NCI-H2227 (cell line): Measurements from ENCODE around the gene NRP1.
"Not testable (repeated sequence)": the region's sequence is repeated elsewhere in the genome, so short reads cannot be mapped to it uniquely, and the experiment has no call there.

Experiments
- DNase-seq: peaks from one replicate; lab custom pipeline; 2025; ENCODE audit not compliant: unreplicated experiment; lab: John Stamatoyannopoulos, UW

NRP1 gene

DNA sequence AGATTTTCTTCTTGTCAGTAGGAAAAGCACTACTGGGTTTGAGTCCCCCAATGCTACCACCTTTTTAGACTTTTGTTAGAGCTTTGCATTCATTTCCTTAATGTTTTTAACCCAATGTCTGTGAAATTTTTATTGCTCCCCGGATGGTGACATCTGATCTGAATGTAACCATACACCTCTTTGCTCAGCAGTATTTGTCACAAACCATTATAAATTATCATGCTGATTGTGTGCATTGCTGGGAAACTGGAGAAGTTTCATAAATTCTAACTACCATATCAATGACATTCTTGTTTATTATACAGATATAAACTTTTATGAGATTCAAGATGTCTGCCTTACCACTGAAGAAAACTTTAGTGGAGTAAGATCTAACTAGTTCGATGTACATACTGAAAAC, 8.5 kb downstream of the NRP1 start:
- DNase-seq = no peak

DNA sequence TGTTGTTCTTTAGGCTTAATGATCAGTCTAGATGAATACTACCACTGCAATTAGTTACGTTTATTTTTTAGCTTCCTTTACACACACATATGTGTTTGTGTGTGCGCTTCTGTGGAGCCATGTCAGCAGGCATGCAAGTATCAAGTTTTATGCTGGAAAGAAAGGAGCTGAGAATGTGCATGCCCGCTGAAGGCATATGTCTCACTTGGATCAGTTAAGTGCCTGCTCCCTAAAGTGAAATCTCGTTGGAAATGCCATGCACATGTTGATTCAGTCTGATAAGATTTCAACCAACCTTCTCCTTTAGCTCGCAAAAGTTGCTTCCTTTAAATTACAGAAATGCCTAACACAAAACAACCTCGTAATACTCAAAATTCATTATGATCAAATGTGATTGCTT, 10.7 kb downstream of the NRP1 start:
- no peak for DNase-seq

DNA sequence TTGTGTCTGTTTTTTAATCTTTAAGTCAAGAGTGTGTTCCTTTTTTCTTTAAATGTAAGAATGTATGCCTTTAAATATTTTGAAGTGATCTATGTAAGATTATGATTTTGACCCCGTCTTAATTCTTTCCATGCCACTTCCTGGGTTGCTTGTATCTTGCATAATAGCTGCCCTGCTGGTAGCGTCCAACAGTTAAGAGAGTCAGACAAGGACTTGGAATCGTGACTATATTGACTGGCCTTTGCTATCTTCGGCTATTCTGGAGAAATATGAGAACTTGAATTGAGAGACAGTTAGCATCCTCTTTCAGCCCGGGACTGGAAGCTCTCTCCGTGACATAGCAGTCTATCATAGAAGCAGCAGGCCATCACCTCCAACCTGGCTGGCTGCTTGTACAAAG, 13.0 kb downstream of the NRP1 start:
- DNase-seq = no peak

DNA sequence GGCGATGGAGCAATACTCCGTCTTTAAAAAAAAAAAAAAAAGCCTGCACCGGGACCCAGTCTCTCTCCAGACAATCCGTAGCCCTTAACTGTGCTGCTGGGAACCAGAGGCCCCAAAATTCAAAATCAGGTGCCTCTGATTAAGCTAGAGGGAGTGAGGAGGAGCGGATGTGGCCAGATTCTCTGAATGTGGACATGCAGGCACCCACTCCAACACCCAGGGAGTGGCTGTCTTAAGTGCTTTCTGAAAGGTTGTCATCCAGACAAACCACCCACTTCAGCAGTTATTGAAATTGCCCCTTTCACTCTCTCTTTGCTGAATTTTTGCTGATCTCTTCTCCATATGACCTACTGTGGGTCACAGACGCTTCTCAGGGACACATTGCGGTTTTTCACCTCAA, 14.2 kb downstream of the NRP1 start:
- no peak for DNase-seq

DNA sequence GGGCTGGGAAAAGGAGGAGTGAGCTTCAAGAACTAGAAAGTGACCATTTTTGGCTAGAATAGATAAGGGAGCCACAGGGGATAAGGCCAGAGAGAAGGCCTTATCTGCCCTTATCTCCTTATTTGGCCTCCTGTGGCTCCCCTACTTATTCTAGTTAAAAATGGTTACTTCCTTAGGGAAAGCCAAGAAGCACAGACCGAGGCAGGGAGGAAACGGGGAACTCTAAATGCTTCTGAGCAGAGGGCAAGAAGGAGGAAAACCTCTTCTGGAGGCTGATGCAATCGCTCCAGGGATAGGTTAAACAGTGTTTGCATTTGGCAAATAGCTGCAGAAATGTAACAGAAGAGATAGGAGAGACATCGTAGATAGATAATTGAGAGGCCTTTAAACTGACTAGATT, 18.6 kb downstream of the NRP1 start:
- DNase-seq = no peak

DNA sequence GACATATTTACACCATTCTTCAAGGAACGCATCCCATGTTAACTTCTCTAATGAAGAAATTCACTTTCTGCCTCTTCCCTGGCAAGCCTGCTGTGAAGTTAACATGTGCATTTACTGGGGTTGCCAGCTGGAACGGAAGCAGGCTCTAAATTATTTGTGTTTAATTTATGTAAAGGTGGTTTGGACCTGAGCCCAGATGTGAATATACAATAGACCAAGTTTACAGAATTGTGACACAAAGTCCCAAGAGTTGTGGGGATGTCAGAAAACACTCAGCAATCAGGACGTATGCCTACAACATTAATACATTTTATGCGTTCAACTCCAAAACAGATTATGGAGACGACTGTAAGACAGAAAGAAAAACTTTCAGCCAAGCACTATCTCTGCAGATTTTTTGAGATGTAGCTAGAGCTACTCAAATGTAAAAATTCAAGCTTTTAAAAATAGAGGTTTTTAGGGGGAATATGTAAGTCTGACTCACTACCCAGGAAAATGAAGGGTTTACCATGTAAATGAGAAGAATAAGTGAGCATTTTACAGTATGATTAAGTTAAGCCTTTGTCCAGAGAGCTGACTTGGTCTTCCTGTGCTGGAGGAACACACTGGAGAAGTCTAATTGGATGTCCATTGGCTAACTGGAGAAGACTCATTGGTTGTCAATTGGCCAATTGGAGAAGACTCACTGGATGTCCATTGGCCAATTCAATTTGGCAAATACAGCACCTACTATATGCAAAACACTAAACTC, 19.5 kb downstream of the NRP1 start:
- no peak for DNase-seq

DNA sequence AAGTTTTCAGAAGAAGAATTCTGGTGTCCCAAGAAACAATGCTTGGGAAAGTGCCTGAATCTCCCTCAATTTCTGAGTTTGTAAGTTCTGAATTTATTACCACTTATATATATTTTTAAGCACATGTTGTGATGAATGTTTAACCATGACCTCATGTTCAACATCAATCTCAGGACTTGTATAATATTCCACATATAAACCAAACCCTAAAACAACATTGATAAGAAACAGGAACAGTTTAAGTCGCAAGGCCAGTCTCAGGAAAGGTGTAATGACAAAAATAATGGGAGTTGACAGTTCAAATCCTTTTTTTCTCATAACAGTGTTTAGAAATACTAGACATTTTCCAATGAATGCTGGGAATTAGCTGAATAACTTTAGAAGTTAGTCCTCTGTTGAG, 22.8 kb downstream of the NRP1 start:
- DNase-seq = no peak

DNA sequence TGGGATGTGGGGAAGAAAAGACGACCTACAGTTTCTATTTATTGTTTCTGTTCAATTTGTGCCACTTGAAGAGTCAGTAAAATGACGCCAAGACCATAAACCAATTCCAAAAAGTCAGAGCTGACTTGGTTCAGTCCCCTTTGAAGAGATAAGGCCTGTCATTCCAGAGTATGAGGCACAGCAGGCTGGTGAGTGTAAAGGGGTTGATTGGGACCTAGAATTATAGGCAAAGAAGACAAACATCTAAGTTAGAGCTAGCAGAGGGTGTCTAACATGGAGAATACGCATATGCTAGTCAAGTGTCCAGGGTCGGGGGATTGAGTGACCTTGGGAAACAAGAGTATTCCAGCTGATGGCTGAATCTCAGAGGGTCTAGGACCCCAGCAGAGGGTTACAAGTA, 23.6 kb downstream of the NRP1 start:
- DNase-seq = no peak

DNA sequence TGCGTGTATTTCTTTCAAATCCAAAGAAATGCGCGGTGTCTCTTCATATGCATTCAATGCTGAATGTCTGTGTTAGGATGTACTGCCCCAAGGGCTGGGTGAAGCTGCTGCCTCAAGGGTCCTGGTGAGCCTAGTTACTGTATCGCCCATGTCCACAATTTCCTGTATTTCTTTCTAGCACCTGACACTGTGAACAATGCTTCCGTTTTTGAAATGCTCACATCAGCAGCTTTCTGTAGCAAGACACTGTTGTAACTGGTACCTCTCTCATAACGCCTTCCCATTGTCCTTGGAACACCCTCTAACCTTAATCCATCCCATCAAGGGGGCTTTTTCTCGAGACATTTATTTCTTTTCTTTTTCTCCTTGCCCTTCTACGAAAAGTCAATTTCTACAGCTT, 25.1 kb downstream of the NRP1 start:
- no peak for DNase-seq

DNA sequence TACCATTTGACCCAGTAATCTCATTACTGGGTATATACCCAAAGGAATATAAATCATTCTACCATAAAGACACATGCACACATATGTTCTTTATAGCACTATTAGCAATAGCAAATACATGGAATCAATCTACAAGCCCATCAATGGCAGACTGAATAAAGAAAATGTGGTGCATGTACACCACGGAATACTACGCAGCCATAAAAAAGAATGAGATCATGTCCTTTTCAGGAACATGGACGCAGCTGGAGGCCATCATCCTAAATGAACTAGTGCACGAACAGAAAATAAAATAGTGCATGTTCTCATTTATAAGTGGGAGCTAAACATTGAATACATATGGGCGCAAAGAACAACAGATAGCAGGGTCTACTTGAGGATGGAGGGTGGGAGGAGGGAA, 26.6 kb downstream of the NRP1 start:
- DNase-seq = no peak

DNA sequence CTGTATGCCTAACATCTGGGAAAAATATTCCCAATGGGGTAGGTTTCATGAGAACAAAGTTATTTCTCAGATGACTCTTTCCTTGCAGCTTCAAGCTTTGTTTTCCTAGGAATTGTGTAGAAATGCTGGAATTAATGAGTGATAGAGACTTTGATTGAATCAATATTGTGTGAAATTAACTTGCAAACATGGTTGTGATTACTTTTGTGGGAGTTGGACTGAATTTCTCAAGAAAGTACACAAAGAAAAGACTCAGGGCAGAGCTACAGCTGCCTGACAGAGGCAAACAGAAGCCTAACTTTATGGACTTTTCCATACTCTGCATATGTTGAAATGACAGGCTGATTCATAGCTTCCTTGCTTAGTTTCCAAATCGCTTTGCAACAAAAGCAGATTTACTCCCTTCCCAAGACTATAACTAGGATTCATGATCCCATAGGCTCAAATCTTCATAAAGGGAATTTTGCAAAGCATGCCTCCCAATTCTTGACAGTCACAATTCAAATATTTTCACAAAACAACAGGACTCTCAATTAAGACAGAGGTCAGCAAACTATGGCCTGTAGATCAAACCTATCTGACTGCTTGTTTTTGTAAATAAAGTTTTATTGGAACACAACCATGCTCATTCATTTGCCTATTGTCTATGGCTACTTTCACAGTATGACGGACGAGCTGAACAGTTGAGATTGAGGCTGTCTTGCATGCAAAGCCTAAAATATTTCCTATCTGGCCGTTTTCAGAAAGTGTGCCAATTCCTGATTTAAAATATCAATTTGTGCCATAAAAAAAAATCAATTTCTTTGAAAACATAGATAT, 27.6 kb downstream of the NRP1 start:
- no peak for DNase-seq

DNA sequence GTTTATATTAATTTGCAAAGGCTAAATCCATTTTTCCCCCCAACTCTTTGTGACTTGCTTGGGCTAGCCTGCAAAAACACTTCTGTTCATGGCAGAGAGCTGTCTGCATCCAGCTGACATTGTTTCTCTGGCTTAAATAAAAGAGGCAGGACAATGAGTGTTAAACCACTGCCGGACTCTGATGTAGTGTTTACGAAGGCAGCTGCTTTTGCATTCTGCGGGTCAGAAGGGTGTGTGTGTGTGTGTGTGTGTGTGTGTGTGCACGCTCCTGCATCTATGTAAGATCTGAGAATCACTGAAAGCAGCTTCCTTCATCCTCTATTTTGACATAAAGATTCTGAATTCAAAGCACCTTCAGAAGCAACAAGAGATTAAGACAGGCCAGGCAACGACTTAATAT, 28.3 kb downstream of the NRP1 start:
- DNase-seq = peak; percentile 24

DNA sequence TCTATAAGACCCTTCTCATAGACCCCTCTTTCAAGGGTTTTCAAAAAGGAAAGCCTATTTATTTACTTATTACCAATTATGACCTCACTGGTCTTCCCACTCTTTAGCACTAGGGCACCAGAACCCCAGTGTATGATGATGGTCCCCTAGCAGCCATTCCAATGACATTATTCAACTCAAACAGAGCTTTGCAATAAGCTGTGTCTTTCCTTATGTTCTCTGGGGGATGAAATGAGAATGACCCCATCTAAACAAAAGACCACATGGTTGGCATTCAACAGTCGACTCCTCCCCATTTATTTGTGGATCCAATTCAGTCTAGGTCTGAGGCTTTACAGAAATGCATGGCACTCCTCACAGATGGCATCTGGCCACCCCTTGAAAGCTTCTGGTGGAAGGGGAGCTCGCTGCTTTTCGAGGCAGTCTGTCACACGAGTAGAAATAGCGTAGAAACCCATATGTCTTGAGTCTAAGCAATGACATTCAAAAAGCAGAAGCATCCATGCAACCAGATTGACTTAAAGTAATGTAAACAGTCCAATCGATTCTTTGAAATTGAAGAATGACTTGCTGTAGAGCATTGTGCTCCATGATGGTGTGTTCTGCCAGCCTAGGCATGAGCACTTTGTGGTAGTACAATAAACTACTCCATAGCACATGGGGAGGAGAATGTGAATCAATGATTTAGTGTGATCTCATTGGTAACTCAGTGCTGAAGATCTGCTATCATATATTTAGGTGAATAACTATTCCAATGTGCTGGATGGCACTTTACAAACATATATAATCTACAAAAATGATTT, 29.8 kb downstream of the NRP1 start:
- no peak for DNase-seq

DNA sequence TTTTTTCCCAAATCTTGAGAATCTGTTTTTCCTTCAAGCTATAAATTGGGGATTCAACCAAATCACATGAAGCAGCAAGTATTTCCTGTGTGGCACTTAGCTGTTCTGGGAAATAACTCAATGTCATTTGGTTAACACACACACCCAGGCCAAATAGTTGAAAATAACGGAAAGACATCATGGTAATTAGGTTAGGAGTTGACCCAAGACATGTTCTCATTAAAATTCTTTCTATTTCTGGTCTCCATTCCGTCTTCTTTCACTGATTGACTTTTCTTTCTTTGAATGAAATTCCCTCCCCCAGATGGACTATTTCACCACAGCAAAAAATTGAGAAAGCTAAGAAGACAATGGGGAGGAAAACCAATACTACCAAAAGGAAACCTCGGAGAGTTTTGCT, 30.5 kb downstream of the NRP1 start:
- no peak for DNase-seq

DNA sequence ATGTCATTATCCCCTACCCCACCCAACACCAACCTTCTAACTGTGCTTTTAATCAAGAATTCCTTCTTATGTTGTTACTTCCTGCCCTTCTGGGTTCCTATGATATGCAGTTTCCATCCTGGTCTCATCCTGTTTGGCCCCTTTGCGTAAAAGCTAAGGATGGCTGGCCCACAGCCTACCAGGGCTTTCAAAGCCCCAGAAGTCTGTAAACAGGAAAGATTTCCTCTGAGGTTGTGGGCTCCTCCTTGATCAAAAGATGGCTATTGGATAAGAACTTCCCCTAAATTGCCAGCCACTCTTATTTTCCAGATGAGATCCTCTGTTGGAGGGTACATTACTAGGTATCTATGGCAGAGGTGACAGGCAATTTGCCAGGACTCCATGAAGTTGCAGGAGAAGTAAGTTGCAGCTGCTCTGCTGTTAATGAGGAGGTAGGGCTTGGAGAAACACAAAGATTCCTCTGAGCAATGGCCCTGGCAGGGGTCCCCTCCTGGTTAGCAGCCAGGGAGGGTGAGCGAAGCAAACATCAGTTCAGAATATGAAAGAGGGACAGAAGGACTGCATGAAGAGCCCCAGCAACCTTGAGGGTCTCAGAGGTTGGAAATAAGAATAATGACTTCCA, 32.1 kb downstream of the NRP1 start:
- no peak for DNase-seq

DNA sequence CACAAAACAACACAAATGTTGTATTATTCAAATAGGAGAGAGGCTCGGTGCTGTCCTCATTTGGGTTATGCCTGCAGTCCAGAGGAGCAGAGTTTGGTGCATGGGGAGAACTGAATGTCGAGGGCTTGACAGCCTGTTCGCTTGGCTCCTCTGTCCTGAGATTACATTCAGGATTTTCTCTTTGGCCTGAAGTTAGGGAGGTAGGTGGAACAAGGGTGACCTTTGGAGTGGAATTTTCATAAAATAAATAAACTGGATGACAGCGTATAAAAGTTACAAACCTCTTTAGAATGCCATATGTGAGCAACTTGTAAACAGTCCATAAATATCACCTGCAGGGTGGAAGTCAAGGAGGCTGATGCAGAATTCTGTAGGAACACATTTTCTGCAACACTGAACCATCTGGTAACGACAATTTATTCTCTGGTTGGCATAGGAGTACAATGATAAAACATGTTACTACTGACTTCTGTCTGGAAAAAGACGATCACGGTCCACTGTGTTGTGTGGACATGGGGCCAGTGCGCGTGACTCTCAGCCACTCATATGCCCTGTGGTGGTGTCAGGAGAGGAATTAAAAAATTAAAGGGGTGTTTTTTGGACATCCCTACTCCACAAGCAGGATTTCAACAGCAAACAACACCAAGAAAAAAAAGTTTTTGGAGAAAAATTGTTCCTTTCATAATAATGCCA, 33.2 kb downstream of the NRP1 start:
- no peak for DNase-seq

DNA sequence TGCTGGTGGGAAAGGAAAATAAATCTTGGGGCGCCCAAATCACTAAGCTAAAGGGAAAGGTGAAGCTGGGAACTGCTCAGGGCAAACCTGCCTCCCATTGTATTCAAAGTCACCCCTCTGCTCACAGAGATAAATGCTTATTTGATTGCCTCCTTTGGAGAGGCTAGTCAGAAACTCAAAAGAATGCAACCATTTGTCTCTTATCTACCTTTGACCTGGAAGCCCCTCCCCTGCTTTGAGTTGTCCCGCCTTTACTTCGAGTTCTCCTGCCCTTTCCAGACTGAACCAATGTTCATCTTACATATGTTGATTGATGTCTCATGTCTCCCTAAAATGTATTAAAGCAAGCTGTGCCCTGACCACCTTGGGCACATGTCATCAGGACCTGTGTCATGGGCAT, 33.9 kb downstream of the NRP1 start:
- DNase-seq = not testable (repeated sequence)

DNA sequence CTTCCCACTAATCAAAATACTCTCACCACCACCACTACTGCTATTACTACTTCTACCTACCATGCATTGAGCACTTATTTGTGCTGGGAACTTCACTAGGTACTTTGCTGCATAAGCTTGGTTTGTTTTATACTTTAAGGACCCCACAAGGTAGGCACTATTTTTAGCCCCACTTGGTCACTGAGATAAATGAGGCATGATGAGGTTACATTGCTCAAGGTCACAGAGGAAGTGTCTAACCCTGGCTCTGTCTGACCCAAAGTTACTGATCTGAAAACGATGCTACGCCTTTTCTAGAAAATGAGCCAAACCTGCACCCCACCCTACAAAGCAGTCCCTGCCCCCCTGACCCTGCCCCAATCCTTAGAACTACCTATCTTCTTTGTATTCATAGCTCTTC, 35.6 kb downstream of the NRP1 start:
- DNase-seq = no peak

DNA sequence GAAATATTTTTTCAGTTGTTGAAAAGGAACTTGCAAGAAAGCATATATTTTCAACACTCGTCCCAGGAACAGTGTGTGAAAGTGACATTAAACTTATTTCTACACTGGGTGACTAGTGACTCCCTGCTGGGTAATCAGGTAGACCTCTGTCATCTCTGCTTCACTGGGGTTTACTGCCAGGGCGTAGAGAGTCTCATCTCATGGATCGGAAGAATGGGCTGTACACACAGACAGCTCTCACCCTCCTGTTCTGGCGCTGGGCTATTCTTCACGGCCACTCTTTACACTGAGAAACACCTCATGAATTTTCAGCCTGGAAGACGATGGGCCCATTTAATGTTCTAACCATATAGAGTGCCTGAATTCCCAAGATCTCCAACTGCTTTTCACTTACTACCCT, 36.4 kb downstream of the NRP1 start:
- DNase-seq = no peak

DNA sequence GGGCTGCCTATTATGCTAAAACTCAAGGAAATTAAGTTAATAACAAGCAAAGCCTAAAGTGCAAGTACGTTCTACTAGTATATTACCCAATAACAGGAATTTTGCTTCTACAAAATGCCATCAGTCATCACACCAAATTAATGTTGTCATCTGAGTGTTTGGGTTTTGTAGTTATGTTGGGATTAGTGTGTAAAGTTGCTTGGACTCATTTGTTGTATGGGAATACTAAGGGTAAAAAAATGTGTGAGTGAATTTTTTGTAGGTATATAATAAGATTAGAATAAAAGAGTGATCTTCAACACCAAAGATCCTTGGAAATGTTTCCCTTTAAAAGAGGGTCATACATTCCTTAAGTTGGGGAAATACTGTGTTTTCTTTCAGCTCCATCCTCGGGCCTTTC, 38.6 kb downstream of the NRP1 start:
- DNase-seq = no peak
